ENCODE measurements around the gene MZT1. TPM values are rescaled to one million over a fixed set of nuclear protein-coding genes. Genes with fewer than 3 reads are reported as not detected.

The MZT1 gene
- total RNA-seq, 1 experiment from 2014 or later: 21.3 TPM

DNA sequence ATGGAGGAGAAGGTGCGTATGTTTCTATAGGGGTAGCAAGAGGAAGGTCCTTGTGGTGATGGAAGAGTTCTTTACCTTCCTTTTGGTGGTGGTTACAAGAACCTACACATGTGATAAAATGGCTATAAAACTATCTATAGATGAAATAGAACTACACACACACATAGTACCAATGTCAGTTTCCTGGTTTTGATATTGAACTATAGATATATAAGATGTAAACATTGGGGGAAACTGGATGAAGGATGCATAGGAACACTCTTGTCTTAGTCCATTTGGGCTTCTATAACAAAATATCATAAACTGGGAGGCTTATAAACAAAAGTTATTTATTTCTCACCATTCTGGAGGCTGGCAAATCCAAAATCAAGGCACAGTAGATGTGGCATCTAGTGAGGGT lies 47.1 kb downstream of the MZT1 start:
- Histone ChIP-seq H3K27ac (ENCODE audit: insufficient read length, low read depth, low read length) (no peak overlapping the region), H3K9ac (ENCODE audit: extremely low read depth, insufficient read length, low read length) (no peak overlapping the region), H3K9me3 (ENCODE audit: control insufficient read depth, low read depth, low read length) (no peaks in the 10 kb centered on the region), H4K5ac (ENCODE audit: insufficient read length, low read depth, low read length) (no peak overlapping the region), H3K4ac (ENCODE audit: low read depth, low read length) (no peak overlapping the region), H3K14ac (ENCODE audit: insufficient read depth, low read length) (no peak overlapping the region), H2BK20ac (ENCODE audit: low read depth, low read length, poor library complexity, severe bottlenecking) (no peak overlapping the region), H3K23me2 (ENCODE audit: insufficient read length, low read depth, low read length, poor library complexity, severe bottlenecking) (no peaks in the 10 kb centered on the region), H2AFZ (ENCODE audit: low read length) (no peak overlapping the region), H3T11ph (ENCODE audit: low read length) (no peak overlapping the region), H3K4me1 (ENCODE audit: insufficient read depth, low read length) (no peaks in the 10 kb centered on the region), H3K79me1 (ENCODE audit: insufficient read depth, low read depth, low read length, poor library complexity, severe bottlenecking) (no peaks in the 10 kb centered on the region), H4K20me1 (ENCODE audit: control insufficient read depth, insufficient read depth, insufficient read length) (no peaks in the 10 kb centered on the region), H3K18ac (ENCODE audit: insufficient read length, low read depth, low read length) (no peak overlapping the region), H2BK5ac (ENCODE audit: insufficient read length, low read length) (no peak overlapping the region), H3K4me2 (ENCODE audit: insufficient read depth, insufficient read length, low read length) (no peak overlapping the region), H2BK15ac (ENCODE audit: low read depth, low read length) (no peak overlapping the region), H3K56ac (ENCODE audit: insufficient read length, low read depth, low read length) (no peak overlapping the region), H3K79me2 (ENCODE audit: insufficient read depth, low read length) (no peaks in the 10 kb centered on the region), H2AK5ac (ENCODE audit: insufficient read length, low read length) (no peak overlapping the region), H2BK12ac (ENCODE audit: insufficient read length, low read depth, low read length) (no peak overlapping the region), H3K23ac (ENCODE audit: insufficient read length, low read depth, low read length) (no peak overlapping the region), H4K8ac (replicated peaks; ENCODE audit: insufficient read length, low read depth, low read length) (no peak overlapping the region), H3K27me3 (ENCODE audit: insufficient read depth, low read length) (no peaks in the 10 kb centered on the region), H4K91ac (ENCODE audit: insufficient read length, low read depth, low read length) (no peak overlapping the region), H2BK120ac (ENCODE audit: low read depth, low read length, poor library complexity, severe bottlenecking) (no peak overlapping the region)
- no peak for DNase-seq
- Mint-ChIP-seq H3K36me3 (ENCODE audit: insufficient read depth in 1 of 3, low read depth in 3 of 3) (no peaks in the 10 kb centered on the region), H3K4me3 (no peak overlapping the region), H3K9me3 (peaks cover 0 to 3% of the 10 kb centered on the region in 2 experiments; a peak in 2 of 5 replicates), H3K27ac (no peak overlapping the region), H3K27me3 (ENCODE audit: low read depth) (no peaks in the 10 kb centered on the region), H3K4me1 (peaks cover 6 to 8% of the 10 kb centered on the region in 2 experiments)
- no CpG with 5 or more reads among the region's 1 CpG for WGBS (ENCODE audit: extremely low coverage, insufficient read length, low lambda C conversion rate)
- TF ChIP-seq, protein P1, sequence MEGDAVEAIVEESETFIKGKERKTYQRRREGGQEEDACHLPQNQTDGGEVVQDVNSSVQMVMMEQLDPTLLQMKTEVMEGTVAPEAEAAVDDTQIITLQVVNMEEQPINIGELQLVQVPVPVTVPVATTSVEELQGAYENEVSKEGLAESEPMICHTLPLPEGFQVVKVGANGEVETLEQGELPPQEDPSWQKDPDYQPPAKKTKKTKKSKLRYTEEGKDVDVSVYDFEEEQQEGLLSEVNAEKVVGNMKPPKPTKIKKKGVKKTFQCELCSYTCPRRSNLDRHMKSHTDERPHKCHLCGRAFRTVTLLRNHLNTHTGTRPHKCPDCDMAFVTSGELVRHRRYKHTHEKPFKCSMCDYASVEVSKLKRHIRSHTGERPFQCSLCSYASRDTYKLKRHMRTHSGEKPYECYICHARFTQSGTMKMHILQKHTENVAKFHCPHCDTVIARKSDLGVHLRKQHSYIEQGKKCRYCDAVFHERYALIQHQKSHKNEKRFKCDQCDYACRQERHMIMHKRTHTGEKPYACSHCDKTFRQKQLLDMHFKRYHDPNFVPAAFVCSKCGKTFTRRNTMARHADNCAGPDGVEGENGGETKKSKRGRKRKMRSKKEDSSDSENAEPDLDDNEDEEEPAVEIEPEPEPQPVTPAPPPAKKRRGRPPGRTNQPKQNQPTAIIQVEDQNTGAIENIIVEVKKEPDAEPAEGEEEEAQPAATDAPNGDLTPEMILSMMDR (conservative IDR thresholded peaks at IDR 0.05): no peak
